ENCODE measurements around the gene NPDC1.
A peak's percentile ranks its signal among the peaks of the same experiment; 100 is the strongest.

NPDC1 gene, protein sequence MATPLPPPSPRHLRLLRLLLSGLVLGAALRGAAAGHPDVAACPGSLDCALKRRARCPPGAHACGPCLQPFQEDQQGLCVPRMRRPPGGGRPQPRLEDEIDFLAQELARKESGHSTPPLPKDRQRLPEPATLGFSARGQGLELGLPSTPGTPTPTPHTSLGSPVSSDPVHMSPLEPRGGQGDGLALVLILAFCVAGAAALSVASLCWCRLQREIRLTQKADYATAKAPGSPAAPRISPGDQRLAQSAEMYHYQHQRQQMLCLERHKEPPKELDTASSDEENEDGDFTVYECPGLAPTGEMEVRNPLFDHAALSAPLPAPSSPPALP

DNA sequence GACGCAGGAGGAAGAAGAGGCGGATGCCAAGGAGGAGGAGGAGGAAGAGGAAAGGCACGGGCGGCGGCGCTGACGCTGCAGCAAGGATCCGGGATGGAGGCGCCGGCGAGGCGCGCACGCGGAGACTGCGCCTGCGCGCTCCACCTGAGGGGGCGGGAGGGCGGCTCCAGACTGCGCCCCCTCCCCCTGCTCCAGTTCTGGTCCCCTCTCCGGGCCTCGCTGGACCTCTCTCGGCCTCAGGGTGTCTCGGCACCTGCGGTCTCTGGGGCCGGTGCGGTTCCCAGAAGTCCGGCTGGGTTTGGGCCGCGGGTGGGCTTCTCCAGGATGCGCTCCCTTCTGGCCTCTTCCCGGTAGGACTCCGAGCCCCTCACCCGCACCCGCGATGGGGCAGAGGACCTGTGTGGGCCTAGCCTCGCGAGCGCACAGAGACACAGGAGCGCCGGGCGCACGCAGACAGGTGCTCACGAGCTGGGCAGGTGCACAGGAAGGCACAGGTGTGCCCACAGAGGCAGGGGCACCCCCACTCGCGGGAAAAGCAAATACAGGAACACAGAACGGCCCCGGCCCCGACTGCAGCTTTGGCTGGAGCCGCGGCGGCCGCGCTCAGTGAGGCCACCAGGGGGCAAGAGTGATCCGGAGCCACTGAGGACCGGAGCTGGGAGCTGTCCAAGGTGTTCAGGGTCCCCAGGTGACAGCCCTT is at the start of gene NPDC1:
Gene NPDC1, minus strand, starts transcription at position 90 of the 700 bp plus-strand sequence. CDS start 188 bp downstream, outside the sequence.
- DNase-seq (ENCODE audit: low spot score): peak; percentile 88

DNA sequence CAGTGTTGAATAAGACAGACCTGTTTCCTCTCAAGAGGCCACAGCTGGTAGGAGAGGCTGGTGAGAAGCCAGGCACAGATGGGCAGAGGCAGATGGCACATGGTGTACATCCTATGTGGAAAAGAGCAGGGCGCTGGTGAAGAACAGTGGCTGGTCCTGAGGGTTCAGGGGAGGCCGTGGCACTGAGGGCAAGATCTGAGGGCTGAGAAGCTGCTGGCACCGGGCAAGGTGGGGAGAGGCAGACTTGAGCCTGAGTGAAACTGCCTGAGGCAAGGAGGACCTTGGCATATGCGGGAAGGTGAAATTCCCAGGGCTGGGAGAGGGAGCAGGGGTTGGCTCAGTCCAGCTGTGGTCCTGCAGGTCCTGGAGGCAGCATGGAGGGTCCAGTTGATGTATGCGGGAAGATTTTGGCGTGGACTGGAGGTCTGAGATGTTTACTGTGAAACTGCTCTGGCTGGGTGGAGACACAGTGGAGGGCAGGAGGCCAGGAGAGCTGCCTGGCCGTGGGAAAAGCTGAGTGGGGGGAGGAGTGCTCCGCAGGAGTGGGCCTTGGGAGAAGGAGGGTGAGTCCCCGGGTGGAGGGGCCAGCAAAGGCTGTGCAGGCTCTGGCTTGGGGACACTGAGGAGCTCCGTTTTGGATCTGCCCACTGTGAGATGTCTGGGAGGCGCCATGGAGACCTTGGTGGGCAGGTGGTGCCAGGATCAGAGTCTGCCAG is 43.4 kb upstream of the NPDC1 start:
- no peak for DNase-seq (ENCODE audit: low spot score)

DNA sequence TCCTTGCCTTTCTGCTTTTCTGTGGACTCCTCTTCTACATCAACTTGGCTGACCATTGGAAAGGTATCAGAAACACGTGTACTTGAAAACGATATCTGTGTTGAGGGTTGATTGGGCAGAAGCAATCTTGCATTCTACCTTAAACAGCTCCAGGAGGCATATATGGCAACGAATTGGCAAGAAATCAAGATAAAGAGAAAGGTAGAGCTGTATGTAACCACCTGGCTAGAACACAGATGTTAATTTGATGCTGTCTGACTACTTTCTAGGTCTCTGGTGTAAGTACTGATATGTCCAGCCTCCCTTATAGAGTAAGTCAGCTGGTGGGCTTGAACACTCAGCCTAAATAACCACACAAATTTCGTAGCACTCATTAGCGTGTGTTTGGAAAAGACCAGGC is 42.1 kb upstream of the NPDC1 start:
- no peak for DNase-seq (ENCODE audit: low spot score)

DNA sequence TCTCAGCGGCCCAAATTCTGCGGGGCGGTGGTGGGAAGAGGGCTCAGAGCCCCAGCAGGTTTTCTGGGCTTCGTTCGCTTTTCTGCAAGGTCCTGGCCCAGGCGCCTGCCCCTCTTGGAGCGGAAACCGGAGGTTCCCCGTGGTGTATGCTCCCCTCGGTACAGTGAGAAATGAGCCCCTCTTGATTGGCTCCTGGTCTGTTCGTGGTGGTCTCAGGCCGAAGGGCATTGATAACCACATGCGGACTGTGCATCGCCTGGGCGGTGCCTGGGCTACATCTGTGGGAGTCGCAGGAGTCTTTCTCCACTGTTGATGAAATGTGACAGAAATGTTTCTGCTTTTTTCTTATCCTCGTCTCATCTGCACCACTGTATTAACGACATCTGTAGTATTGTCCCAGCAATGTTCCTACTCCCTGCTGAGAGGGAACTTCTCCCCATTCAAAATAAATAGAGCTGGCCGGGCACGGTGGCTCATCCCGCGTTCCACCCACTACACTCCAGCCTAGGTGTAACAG is 41.5 kb upstream of the NPDC1 start:
- no peak for DNase-seq (ENCODE audit: low spot score)

DNA sequence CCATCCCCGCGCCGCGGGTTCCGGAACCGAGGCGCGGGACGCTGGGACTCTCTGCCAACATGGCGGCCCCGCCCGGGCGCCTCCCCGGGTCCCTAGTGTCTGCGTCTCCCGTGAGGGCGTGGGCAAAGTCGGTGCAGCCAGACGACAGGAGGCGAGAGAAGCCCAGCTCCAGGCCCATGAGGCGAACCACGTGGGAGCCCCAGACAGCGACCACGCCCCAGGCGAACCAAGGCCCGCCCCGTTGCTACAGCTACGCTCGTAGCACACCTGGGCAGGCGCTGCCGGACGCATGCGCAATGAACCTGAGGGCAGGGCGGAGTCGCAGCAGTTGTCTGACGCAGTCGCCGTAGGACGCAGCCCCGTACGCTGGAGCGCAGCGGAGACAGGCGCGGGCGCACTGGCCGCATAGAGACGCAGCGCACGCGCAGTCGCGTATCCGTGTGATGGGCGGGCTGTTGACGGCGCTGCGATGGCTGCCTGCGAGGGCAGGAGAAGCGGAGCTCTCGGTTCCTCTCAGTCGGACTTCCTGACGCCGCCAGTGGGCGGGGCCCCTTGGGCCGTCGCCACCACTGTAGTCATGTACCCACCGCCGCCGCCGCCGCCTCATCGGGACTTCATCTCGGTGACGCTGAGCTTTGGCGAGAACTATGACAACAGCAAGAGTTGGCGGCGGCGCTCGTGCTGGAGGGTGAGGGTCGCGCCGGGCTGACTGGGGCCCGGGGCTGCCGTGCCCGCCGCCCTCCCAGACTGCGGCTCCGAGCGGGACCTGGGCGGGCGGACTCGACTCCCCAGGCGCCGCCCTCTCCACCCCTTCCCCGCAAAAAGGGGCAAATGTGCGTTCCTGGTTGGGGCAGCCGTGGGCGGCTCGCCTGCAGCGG is 40.8 kb upstream of the NPDC1 start, which contains the start of gene MAN1B1:
Gene MAN1B1, plus strand, starts transcription at position 455 of the 878 bp plus-strand sequence. Its CDS starts 15 bp downstream, at position 470.
- peak; percentile 99 for DNase-seq (ENCODE audit: low spot score)

DNA sequence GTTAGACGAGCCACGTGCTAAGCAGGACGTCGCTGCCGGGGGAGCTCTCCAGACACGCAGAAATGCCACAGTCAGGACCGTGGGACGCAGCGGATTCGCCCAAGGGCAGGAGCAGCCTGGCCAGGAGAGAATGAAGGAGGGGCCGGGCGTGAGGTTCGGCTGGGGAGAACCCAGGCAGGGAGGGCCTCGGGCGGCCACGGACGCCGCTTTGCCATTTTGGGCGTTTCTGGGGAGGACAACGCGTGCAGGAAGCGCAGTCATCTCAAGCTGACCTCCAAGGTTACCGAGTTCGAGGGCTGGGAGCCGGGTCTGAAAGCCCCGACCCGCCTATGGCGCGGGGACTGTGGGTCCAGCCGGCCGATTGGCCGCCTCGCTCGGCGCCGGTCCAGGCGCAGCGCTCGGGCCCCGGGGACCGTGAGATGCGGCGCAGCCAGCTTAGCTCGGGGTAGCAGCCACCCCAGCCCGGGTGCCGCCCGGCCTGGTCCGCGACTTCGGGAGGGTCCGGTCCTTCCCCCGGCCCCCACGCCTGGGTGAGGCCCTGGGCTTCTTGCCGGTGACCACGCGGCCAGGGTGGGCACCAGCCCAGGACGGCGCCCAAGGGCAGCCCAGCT is 40.0 kb upstream of the NPDC1 start:
- DNase-seq (ENCODE audit: low spot score): no peak

DNA sequence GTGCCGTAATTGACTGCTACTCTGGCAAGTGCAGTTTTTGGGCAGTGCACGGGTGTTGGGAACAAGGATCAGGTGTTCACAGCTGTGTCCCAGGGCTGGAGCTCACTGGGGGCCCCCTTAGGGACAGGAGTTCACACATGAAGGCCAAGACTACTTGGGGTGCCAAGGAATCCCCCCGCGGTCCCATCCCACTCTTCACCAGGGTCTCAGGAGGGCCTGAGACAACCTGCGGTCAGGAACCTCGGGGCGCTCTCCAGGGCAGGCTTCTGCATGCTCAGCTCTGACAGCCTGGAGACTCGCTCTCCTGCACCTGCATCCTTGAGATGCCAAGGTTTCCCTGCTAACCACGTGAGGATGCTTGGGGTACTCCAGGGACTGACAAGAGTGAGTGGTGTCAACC is 38.5 kb upstream of the NPDC1 start:
- DNase-seq (ENCODE audit: low spot score): no peak

DNA sequence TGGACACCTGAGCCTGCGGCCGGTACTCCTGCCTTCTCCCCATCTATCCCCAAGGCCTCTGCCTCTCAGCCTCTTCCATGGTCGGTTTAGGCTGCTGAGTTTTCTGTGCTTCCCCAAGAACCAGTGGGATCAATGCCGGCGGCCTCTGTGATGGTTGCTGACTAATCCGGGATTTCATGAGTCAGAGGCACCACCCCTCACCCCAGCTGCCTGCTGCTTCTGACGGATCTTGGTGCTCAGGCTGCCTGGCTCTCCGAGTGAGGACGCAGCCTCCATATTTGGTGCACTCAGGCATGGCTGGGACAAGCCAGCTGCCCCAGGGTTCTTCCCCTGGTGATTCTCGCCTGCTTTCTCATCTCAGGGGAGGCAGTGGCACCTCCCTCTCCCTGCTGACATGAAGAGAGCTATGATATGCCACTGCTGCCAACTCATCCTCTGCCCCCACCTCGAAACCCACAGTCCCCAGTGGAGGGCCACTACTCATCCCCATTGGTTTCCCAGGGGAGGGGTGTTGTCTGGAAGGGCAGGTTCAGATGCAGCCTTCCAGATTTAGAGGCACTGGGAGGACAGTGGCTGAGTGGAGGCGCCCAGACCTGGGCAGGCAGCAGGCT is 37.5 kb upstream of the NPDC1 start:
- DNase-seq (ENCODE audit: low spot score): peak; percentile 85

DNA sequence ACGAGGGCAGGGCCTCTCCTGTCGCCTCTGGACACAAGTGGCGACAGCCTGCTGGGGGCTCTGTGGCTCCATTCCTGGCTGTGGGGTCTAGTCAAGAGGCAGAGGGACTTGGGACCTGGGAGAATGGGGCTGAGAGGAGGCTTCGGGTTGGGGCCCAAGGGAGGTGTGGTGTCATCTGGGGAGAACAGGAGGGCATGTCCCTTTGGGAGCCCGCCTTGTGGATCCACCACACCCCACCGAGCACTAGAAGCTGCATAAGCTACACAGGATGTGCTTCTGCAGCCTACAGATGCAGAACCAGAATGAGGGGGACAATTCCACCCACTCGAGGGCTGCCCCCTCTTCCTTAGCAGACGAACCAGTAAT is 36.9 kb upstream of the NPDC1 start:
- DNase-seq (ENCODE audit: low spot score): no peak

DNA sequence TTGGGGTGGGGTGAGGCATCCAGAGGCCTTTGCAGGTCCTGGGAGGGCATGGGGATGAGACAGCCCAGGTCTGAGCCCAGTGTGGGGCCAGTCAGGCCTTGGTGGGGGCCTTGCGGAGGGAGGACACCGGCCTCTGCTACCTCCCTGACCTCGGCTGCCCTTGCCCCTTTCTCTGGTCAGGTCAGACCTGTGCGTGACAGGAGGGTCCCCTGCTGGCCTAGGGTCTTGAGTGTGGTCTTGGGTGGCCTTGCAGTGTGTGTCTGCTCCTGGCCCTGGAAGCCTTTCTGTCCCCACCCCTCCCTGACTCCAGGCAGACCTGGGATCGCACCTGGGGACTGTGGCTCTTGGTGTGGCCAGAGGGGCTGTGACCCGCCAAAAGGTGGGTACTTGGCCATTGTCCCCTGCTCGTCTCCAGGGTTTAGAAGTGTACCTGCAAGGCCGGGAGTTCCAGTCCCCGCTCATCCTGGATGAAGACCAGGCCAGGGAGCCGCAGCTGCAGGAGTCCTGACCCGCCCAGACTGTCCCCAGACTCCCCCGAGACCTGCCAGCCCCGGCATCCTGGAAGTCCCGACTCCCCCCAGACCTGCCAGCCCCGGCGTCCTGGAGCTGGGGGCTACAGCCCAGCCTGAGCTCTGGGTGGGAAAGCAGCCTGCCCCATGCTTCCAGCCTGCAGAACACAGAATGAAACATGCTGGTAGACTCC is 36.4 kb upstream of the NPDC1 start:
- no peak for DNase-seq (ENCODE audit: low spot score)

DNA sequence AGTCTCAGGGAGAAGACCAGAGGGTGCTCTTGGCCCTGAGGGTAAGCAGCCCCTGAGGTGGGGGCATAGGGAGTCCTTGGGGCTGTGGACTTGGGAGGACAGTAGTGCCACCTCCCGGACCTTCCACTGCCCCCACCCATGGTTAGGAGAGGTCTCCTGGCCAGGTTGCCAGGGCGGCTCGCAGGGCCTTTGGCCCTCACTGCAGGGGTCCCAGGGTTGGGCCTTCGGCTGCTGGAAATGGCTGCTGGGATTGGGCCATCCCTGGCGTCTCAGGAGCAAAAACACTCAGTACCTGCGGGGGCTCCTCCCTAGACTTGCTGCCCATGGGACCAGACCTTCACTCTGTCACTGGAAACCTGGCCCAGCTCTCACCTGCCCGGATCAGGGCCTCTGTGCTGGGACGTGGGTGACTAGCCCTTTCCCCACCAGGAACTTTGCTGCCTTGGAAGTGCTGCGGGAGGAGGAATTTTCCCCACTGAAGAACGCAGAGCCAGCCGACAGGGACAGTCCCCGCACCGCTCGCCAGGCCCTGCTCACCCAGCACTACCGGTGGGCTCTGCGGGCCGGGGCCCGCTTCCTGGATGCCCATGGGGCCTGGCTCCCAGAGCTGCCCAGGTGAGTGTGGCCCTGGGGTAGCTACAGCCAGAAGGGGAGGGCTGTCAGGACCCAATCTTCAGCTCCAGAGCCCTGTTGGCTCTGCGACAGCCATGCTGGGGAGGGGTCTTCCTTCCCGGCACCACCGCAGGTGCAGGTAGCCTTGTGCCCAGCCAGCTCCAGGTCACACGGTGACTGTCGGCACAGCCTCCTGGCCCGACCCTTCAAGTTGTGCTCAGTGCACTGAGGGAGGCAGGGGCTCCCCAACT is 34.5 kb upstream of the NPDC1 start:
- DNase-seq (ENCODE audit: low spot score): no peak

DNA sequence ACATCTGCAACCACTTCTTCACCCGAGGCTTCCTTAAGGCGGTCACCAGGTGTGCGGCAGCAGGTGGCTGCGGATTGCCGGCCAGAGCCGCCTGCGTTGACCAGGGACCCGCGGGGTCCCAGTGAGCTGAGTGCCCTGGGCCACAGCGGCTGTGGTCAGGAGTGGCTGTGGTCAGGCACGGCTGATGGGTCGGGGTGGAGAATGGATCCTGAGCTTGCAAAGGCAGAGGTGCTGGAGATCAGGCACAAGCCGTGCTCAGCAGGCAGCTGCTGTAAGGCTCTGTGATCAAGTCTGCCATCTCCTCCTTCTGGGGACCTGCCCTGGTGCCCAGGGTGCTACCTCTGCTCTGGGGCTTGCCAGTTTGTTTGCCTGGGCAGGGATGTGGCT is 33.4 kb upstream of the NPDC1 start:
- DNase-seq (ENCODE audit: low spot score): no peak

DNA sequence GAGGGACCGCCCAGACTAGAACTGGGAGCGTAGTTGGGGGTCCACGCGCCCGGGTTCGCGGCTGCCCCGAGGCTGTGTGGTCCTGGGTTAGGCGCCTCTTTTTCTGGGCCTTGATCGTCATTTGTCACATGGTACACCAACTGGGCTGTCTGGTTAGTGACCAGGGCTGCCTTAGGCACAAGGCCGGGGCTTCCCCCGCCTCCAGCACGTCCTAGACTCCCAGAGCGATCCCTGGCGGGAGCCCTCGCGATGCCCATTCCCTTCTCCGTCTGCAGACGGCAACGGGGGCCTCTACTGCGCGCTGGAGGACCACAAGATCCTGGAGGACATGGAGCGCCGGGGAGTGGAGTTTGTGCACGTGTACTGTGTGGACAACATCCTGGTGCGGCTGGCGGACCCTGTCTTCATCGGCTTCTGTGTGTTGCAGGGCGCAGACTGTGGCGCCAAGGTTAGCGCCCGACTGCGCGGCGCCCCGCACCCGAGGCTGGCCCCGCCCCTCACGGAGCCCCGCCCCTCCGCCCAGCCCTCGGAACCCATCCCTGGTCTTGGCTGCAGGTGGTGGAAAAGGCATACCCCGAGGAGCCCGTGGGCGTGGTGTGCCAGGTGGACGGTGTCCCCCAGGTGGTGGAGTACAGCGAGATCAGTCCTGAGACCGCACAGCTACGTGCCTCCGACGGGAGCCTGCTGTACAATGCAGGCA is 32.9 kb upstream of the NPDC1 start:
- no peak for DNase-seq (ENCODE audit: low spot score)

DNA sequence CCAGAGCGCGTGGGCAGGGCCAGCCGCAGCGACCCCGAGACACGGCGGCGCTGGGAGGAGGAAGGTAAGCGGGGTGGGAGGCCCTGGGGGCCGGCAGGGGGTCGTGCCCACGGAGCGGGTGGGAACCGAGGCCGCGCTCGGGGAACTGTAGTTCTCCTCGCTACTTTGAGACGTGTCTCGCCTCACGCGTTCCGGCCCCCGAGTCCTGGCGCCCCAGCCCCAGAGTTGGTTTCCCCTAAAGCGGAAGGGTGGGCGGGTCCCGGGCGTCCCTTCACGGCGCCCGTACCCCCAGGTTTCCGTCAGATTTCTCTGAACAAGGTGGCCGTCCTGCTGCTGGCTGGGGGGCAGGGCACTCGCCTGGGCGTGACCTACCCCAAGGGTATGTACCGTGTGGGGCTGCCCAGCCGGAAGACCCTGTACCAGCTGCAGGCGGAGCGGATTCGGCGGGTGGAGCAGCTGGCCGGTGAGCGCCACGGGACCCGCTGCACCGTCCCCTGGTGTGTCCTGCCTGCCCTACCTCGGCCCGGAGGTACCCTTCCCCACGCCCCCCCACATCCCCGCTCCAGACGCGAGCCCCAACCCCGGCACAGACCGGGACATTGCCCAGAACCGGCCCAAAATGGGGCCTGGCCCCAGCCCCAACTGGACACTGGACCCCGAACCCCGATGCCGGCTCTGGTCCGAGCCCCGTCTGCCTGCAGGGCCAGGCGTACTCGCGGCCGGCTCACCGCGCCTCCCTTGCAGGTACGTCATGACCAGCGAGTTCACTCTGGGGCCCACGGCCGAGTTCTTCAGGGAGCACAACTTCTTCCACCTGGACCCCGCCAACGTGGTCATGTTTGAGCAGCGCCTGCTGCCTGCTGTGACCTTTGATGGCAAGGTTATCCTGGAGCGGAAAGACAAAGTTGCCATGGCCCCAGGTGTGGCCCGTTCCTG is 32.0 kb upstream of the NPDC1 start:
- DNase-seq (ENCODE audit: low spot score): no peak

DNA sequence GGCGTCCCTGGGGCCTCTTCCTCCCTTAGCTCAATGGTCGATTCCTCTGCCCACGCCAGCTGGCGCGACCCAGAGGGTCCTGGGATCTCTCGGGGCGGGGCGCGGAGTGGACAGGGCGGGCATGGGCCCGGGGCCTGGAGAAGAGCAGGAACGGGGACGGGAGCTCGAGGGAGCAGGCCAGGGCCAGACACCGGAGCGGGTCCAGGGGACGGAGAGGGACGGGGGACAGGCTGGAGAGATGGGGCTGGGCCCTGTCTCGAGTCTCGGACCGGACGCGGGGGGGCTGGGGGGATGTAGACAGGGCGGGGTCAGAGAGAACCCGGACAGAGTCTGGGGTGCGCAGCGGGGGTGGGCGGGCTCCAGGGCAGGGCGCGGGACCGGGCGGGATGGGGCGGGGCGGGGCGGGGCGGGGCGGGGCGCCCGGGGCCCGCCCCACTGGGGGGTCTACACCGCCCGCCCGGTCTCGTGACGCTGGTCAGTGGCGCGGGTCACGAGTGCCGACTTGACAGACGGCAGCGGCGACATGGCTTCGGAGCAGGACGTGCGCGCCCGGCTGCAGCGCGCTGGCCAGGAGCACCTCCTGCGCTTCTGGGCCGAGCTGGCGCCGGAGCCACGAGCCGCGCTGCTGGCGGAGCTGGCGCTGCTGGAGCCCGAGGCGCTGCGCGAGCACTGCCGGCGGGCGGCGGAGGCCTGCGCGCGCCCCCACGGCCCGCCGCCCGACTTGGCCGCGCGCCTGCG is 31.2 kb upstream of the NPDC1 start, which contains the start of gene UAP1L1:
Gene UAP1L1, plus strand, starts transcription at position 508 of the 738 bp plus-strand sequence. Its CDS starts 16 bp downstream, at position 524.
- DNase-seq (ENCODE audit: low spot score): peak; percentile 47

DNA sequence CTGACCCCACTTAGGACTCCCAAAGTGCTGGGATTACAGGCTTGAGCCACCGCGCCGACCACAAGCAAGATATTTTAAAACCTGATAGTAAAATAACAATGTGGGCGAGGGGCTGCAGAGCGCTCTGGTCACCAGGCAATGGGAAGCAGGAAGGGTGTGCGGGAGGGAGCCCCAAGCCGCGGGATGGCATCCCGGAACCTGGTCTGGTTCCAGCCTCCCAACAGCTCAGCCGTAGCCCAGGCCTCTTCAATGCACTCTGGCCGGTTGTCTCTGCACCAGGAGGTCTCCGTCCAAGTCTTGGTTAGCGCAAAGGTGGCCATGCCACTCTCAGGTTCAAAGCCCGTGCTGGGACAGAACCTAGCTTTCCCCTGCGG is 30.6 kb upstream of the NPDC1 start:
- DNase-seq (ENCODE audit: low spot score): no peak

Measured in LoVo (cell line).